Uterus (tissue), 2 donors: Measurements from ENCODE around the gene C19orf38.

Source experiments
- POLR2A ChIP-seq, 2 donors: fragments of 450-650 bp; IDR thresholded peaks; one replicate each; pipeline ENCODE4 v1.6.1; 2016; ENCODE audit warnings: antibody characterized with exemption in 2 of 2, mild to moderate bottlenecking in 1 of 2, moderate library complexity in 1 of 2
- TF ChIP-seq, protein P1 (sequence below), 4 experiments: fragments of 200-600 bp in 2 of 4; fragments of 450-650 bp in 2 of 4; sonication (generic) in 2 of 4; IDR thresholded peaks; one replicate each; pipeline ENCODE4 v1.5.1; 2016 to 2019; ENCODE audit warnings: antibody characterized with exemption in 4 of 4, mild to moderate bottlenecking in 2 of 4, moderate library complexity in 1 of 4

DNA sequence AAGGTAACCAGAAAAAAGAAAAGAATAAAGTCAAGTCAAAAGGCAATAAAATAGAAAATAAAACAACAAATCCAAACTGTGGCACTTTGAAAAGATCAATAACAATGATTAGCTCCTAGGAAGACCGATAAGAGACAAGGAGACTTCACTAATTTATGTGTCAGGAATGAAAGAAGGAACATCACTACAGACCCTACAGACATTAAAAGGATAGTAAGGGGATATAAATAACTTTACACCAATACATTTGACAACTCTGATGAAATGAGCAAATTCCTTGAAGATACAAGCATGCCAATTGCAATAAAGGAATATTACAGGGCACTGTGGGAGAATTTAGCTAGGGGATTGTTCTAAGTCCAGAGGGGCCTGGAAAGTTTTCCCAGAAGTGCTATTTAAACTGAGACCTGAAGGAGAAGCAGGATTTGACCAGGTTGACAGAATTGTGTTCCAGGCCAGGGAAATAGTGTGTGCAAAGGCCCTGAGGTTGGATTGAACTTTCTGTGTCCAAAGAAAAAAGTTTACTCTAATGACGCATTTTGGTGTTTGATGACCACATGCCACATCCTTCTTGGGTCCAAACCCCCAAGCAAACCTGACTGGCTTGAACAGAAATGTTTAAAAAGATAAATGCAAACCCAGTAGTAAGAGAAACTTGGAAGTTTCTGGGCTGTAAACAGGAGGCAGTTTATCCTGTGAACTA lies 1.6 kb upstream of the C19orf38 start:
- TF ChIP-seq, protein P1, sequence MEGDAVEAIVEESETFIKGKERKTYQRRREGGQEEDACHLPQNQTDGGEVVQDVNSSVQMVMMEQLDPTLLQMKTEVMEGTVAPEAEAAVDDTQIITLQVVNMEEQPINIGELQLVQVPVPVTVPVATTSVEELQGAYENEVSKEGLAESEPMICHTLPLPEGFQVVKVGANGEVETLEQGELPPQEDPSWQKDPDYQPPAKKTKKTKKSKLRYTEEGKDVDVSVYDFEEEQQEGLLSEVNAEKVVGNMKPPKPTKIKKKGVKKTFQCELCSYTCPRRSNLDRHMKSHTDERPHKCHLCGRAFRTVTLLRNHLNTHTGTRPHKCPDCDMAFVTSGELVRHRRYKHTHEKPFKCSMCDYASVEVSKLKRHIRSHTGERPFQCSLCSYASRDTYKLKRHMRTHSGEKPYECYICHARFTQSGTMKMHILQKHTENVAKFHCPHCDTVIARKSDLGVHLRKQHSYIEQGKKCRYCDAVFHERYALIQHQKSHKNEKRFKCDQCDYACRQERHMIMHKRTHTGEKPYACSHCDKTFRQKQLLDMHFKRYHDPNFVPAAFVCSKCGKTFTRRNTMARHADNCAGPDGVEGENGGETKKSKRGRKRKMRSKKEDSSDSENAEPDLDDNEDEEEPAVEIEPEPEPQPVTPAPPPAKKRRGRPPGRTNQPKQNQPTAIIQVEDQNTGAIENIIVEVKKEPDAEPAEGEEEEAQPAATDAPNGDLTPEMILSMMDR (IDR thresholded peaks at IDR 0.05): no peak
- no peak for TF ChIP-seq POLR2A (IDR thresholded peaks at IDR 0.05)
